HEK293T (cell line): ENCODE results near the gene ZNF19.

Experiments used
- CTCF ChIA-PET: fragments of 350-600 bp; formaldehyde crosslinking; extraction: SDS; loops from one replicate; lab custom pipeline; 2021; ENCODE audit warnings: antibody characterized with exemption, inconsistent platforms; lab: Yijun Ruan, JAX
- POLR2A ChIA-PET: fragments of 350-600 bp; formaldehyde crosslinking; extraction: SDS; loops from one replicate; lab custom pipeline; 2020; ENCODE audit warnings: antibody characterized with exemption, inconsistent platforms; lab: Yijun Ruan, JAX
- DNase-seq: peaks from one replicate; pipeline ENCODE4 v3.0.0; 2012; ENCODE audit warnings: mixed read lengths; ENCODE audit errors: extremely low spot score
- ARNT ChIP-seq: fragments of 450-650 bp; IDR thresholded peaks from 2 replicates; pipeline ENCODE4 v1.6.1; 2017; ENCODE audit warnings: mild to moderate bottlenecking
- BHLHE40 ChIP-seq: fragments of 450-650 bp; IDR thresholded peaks from 2 replicates; pipeline ENCODE4 v1.6.1; 2016; ENCODE audit warnings: mild to moderate bottlenecking, moderate library complexity, borderline replicate concordance
- CTBP1 ChIP-seq: fragments of 450-650 bp; IDR thresholded peaks from 2 replicates; pipeline ENCODE4 v1.6.1; 2016; ENCODE audit warnings: borderline replicate concordance
- ELF4 ChIP-seq: fragments of 450-650 bp; IDR thresholded peaks from 2 replicates; pipeline ENCODE4 v1.6.1; 2017; ENCODE audit warnings: antibody characterized with exemption
- FOXA1 ChIP-seq: fragments of 450-650 bp; IDR thresholded peaks from 2 replicates; pipeline ENCODE4 v1.6.1; 2016; ENCODE audit warnings: mild to moderate bottlenecking
- FOXK2 ChIP-seq: fragments of 450-650 bp; IDR thresholded peaks from 2 replicates; pipeline ENCODE4 v1.6.1; 2016; ENCODE audit warnings: mild to moderate bottlenecking
- FOXM1 ChIP-seq: fragments of 450-650 bp; IDR thresholded peaks from 2 replicates; pipeline ENCODE4 v1.6.1; 2017; ENCODE audit warnings: mild to moderate bottlenecking, borderline replicate concordance
- HDGF ChIP-seq: fragments of 450-650 bp; IDR thresholded peaks from 2 replicates; pipeline ENCODE4 v1.6.1; 2017; ENCODE audit warnings: antibody characterized with exemption, borderline replicate concordance
- L3MBTL2 ChIP-seq: fragments of 450-650 bp; conservative IDR thresholded peaks from 2 replicates; pipeline ENCODE4 v1.6.1; 2016; ENCODE audit warnings: mild to moderate bottlenecking
- LEF1 ChIP-seq: fragments of 450-650 bp; IDR thresholded peaks from 2 replicates; pipeline ENCODE4 v1.6.1; 2017; ENCODE audit warnings: mild to moderate bottlenecking, borderline replicate concordance
- NFRKB ChIP-seq: fragments of 450-650 bp; IDR thresholded peaks from 2 replicates; pipeline ENCODE4 v1.6.1; 2016; ENCODE audit warnings: mild to moderate bottlenecking, moderate library complexity
- SP1 ChIP-seq: fragments of 450-650 bp; IDR thresholded peaks from 2 replicates; pipeline ENCODE4 v1.6.1; 2017
- SUZ12 ChIP-seq: fragments of 450-650 bp; IDR thresholded peaks from 2 replicates; pipeline ENCODE4 v1.6.1; 2016; ENCODE audit warnings: mild to moderate bottlenecking
- TARDBP ChIP-seq: fragments of 450-650 bp; IDR thresholded peaks from 2 replicates; pipeline ENCODE4 v1.6.1; 2016
- ZNF384 ChIP-seq: fragments of 450-650 bp; IDR thresholded peaks from 2 replicates; pipeline ENCODE4 v1.6.1; 2016
- TF ChIP-seq, protein P1 (sequence below): fragments of 450-650 bp; IDR thresholded peaks from 2 replicates; pipeline ENCODE4 v1.6.1; 2016

ZNF19 gene

GRCh38 chr16:71456801-71457200 is 32.3 kb downstream of the ZNF19 start:
- POLR2A ChIA-PET = interaction anchor here (1.1 kb wide), 1 partner anchor 70 kb away, joined by 4 read pairs; the partner anchor contains the start of gene CHST4
- CTCF ChIA-PET = interaction anchor here (1.1 kb wide), 1 partner anchor 44 kb away, joined by 3 read pairs; no protein-coding TSS in a partner anchor
- DNase-seq = no peak
- TF ChIP-seq NFRKB (no peak), TARDBP (no peak), CTBP1 (no peak), SUZ12 (no peak), FOXA1 (no peak)

GRCh38 chr16:71453036-71453435 is 36.1 kb downstream of the ZNF19 start:
- ChIA-PET POLR2A (no interaction called here), CTCF (no interaction called here)
- TF ChIP-seq NFRKB (no peak), LEF1 (no peak), ARNT (no peak), SP1 (no peak)
- DNase-seq = no peak

DNA sequence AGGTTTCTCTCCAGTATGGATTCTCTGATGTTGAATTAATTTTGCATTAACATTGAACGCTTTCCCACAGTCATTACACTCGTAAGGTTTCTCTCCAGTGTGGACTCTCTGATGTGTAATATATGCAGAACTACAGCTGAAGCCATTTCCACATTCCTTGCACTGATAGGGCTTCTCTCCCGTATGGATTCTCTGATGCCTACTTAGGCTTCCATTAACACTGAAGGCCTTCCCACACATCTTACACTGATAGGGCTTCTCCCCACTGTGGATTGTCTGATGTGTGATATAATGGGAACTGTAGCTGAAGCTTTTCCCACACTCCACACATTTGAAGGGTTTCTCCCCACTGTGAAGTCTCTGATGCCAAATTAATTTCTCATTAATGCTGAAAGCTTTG is 40.1 kb downstream of the ZNF19 start:
- ChIA-PET POLR2A (no interaction called here), CTCF (no interaction called here)
- no peak for TF ChIP-seq NFRKB
- TF ChIP-seq HDGF = no peak
- TF ChIP-seq ARNT = no peak
- TF ChIP-seq SP1 = no peak
- TF ChIP-seq L3MBTL2 = no peak
- no peak for TF ChIP-seq TARDBP
- TF ChIP-seq BHLHE40 = no peak
- TF ChIP-seq, protein P1, sequence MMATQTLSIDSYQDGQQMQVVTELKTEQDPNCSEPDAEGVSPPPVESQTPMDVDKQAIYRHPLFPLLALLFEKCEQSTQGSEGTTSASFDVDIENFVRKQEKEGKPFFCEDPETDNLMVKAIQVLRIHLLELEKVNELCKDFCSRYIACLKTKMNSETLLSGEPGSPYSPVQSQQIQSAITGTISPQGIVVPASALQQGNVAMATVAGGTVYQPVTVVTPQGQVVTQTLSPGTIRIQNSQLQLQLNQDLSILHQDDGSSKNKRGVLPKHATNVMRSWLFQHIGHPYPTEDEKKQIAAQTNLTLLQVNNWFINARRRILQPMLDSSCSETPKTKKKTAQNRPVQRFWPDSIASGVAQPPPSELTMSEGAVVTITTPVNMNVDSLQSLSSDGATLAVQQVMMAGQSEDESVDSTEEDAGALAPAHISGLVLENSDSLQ = no peak
- TF ChIP-seq SUZ12 = no peak
- no peak for TF ChIP-seq FOXK2
- TF ChIP-seq LEF1 = no peak
- TF ChIP-seq CTBP1 = no peak
- TF ChIP-seq ELF4 = no peak
- no peak for TF ChIP-seq FOXA1
- no peak for TF ChIP-seq ZNF384
- DNase-seq = no peak

DNA sequence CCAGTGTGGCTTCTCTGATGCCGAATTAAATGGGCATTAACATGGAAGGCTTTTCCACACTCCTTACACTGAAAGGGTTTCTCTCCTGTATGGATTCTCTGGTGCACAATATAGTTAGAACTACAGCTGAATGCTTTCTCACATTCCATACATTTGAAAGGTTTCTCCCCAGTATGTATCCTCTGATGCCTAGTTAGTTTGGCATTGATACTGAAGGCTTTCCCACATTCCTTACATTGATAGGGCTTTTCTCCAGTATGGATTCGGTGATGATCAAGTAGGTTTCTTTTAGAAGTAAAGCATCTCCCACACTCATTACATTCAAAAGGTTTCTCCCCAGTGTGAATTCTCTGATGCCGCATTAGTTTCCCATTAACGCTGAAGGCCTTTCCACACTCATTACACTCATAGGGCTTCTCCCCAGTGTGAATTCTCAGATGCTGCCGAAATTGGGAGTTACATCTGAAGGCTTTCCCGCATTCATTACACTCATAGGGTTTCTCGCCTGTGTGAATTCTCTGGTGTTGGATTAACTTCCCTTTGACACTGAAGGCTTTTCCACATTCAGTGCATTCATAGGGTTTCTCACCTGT is 40.8 kb downstream of the ZNF19 start:
- ChIA-PET CTCF (no interaction called here), POLR2A (no interaction called here)
- TF ChIP-seq SUZ12 (no peak), HDGF (no peak), L3MBTL2 (no peak), TARDBP (no peak), ZNF384 (no peak), NFRKB (no peak), ELF4 (no peak), FOXM1 (no peak), FOXA1 (no peak), LEF1 (no peak), BHLHE40 (no peak), SP1 (no peak), ARNT (no peak), CTBP1 (no peak), FOXK2 (no peak)
- TF ChIP-seq, protein P1 = no peak
- no peak for DNase-seq

DNA sequence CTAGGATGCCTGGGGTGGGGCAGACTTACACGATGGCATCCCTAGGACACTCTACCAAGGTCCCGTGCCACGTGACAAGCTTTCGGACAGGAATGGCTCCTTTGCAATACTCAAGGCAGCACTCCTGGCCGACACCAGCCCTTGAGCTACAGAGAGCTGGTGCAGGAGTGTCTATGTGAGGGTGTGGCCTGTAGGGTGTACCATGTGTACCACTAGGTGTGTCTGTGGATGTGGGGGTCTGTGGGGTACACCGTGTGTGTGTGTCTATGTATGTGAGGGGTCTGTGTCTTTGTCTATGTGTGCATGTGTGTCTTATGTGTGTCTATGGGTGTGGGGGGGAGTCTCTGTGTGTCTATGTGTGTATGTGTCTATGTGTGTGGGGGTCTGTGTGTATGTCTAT is 45.4 kb downstream of the ZNF19 start:
- DNase-seq = no peak
- ChIA-PET CTCF (no interaction called here), POLR2A (no interaction called here)
- TF ChIP-seq FOXM1 (no peak), LEF1 (no peak), ARNT (no peak), FOXK2 (no peak), HDGF (no peak), TARDBP (no peak), SP1 (no peak), ELF4 (no peak), FOXA1 (no peak), SUZ12 (no peak), CTBP1 (no peak), NFRKB (no peak), L3MBTL2 (no peak), BHLHE40 (no peak), ZNF384 (no peak)
- TF ChIP-seq, protein P1 = no peak

GRCh38 chr16:71442051-71442440 is 47.1 kb downstream of the ZNF19 start, which contains the start of gene TLE7:
TLE7 (minus strand) TSS chr16:71442054; CDS start chr16:71433324, 8,730 bp downstream.
- CTCF ChIA-PET = no interaction called here
- no peak for DNase-seq
- TF ChIP-seq ELF4 (no peak), BHLHE40 (no peak), CTBP1 (no peak), TARDBP (no peak), HDGF (no peak)
- POLR2A ChIA-PET = no interaction called here
